ENCODE results near the gene CTNNA2. TPM values are rescaled to one million over a fixed set of nuclear protein-coding genes. Genes with fewer than 3 reads are reported as not detected.

CTNNA2 gene
- total RNA-seq, 1 donor from 2014 or later, result 43.5 TPM

GRCh38 chr2:80128080-80128479 is 615.2 kb downstream of the CTNNA2 start:
- Histone ChIP-seq H2AFZ (replicated peaks) (no peak overlapping the region), H3K4me2 (no peak overlapping the region), H3K4me1 (no peaks in the 10 kb centered on the region), H3K9ac (no peak overlapping the region), H4K20me1 (ENCODE audit: low read depth) (no peaks in the 10 kb centered on the region), H3K27me3 (no peaks in the 10 kb centered on the region), H3K36me3 (no peaks in the 10 kb centered on the region), H3K27ac (no peak overlapping the region), H3F3A (ENCODE audit: low read depth) (no peaks in the 10 kb centered on the region), H3K4me3 (no peak overlapping the region), H3K79me2 (ENCODE audit: low read depth) (no peaks in the 10 kb centered on the region), H3K9me3 (ENCODE audit: low read depth) (no peaks in the 10 kb centered on the region)
- TF ChIP-seq CTCF (IDR thresholded peaks at IDR 0.05) (no peak), EZH2 (IDR thresholded peaks at IDR 0.05) (no peak), EZH2phosphoT487 (IDR thresholded peaks at IDR 0.05) (no peak)
- Mint-ChIP-seq H3K27ac (no peak overlapping the region), H3K9me3 (no peaks in the 10 kb centered on the region), H3K4me3 (no peak overlapping the region), H3K4me1 (peaks cover 15% of the 10 kb centered on the region), H3K27me3 (ENCODE audit: insufficient read depth, low read depth) (peaks cover 3% of the 10 kb centered on the region), H3K36me3 (no peaks in the 10 kb centered on the region)
- peak; percentile 3 for DNase-seq (ENCODE audit: low spot score)

- H3K36me3 ChIP-seq, result no peaks in the 10 kb centered on the region
- H3F3A ChIP-seq (ENCODE audit: low read depth), result no peaks in the 10 kb centered on the region
- H3K9me3 ChIP-seq (ENCODE audit: low read depth), result no peaks in the 10 kb centered on the region
- no peak overlapping the region for H3K4me2 ChIP-seq
- H3K27ac Mint-ChIP-seq, result no peak overlapping the region
- H3K36me3 Mint-ChIP-seq, result peaks cover 9% of the 10 kb centered on the region
- TF ChIP-seq EZH2phosphoT487 (IDR thresholded peaks at IDR 0.05) (no peak), CTCF (IDR thresholded peaks at IDR 0.05) (no peak), EZH2 (IDR thresholded peaks at IDR 0.05) (no peak)
- H3K27me3 ChIP-seq, result no peaks in the 10 kb centered on the region
- H3K4me1 ChIP-seq, result no peaks in the 10 kb centered on the region
- peaks cover 22% of the 10 kb centered on the region for H3K4me1 Mint-ChIP-seq
- no peak overlapping the region for H2AFZ ChIP-seq (replicated peaks)
- H3K27me3 Mint-ChIP-seq (ENCODE audit: insufficient read depth, low read depth), result no peaks in the 10 kb centered on the region
- no peak overlapping the region for H3K27ac ChIP-seq
- H3K4me3 ChIP-seq, result no peak overlapping the region
- no peaks in the 10 kb centered on the region for H3K79me2 ChIP-seq (ENCODE audit: low read depth)
- DNase-seq (ENCODE audit: low spot score), result no peak
- no peak overlapping the region for H3K4me3 Mint-ChIP-seq
- no peak overlapping the region for H3K9ac ChIP-seq
- peaks cover 9% of the 10 kb centered on the region for H3K9me3 Mint-ChIP-seq
- no peaks in the 10 kb centered on the region for H4K20me1 ChIP-seq (ENCODE audit: low read depth)
These were observed 619.4 kb downstream of the CTNNA2 start for GRCh38 chr2:80132281-80132680.

- Histone ChIP-seq H3K27ac (no peak overlapping the region), H3K36me3 (no peaks in the 10 kb centered on the region), H2AFZ (replicated peaks) (no peak overlapping the region), H3K9me3 (ENCODE audit: low read depth) (no peaks in the 10 kb centered on the region), H3K4me1 (no peaks in the 10 kb centered on the region), H4K20me1 (ENCODE audit: low read depth) (no peaks in the 10 kb centered on the region), H3K9ac (no peak overlapping the region), H3K79me2 (ENCODE audit: low read depth) (no peaks in the 10 kb centered on the region), H3K4me2 (no peak overlapping the region), H3K4me3 (no peak overlapping the region), H3F3A (ENCODE audit: low read depth) (no peaks in the 10 kb centered on the region), H3K27me3 (no peaks in the 10 kb centered on the region)
- TF ChIP-seq EZH2phosphoT487 (IDR thresholded peaks at IDR 0.05), result no peak
- TF ChIP-seq CTCF (IDR thresholded peaks at IDR 0.05), result no peak
- no peak for TF ChIP-seq EZH2 (IDR thresholded peaks at IDR 0.05)
- H3K4me1 Mint-ChIP-seq, result peaks cover 18% of the 10 kb centered on the region
- no peak overlapping the region for H3K27ac Mint-ChIP-seq
- H3K36me3 Mint-ChIP-seq, result peaks cover 11% of the 10 kb centered on the region
- DNase-seq (ENCODE audit: low spot score), result no peak
- H3K27me3 Mint-ChIP-seq (ENCODE audit: insufficient read depth, low read depth), result no peaks in the 10 kb centered on the region
- H3K9me3 Mint-ChIP-seq, result peaks cover 12% of the 10 kb centered on the region
- no peak overlapping the region for H3K4me3 Mint-ChIP-seq
These were observed 622.1 kb downstream of the CTNNA2 start for GRCh38 chr2:80135001-80135400.

Data from neural progenitor cell (in vitro differentiated cells).